Glutamatergic neuron (in vitro differentiated cells): Measurements from ENCODE around the gene B4GALT2. TPM values are rescaled to one million over a fixed set of nuclear protein-coding genes. Genes with fewer than 3 reads are reported as not detected.

ENCODE experiments used
- DNase-seq: peaks from one replicate; pipeline ENCODE4 v3.0.0; 2022
- H3K27ac Mint-ChIP-seq: one replicate; pipeline ENCODE4 v1.8.0; 2020; ENCODE audit warnings: mild to moderate bottlenecking, mixed read lengths, inconsistent platforms; ENCODE audit not compliant: unreplicated experiment
- H3K27me3 Mint-ChIP-seq: one replicate; pipeline ENCODE4 v1.8.0; 2020; ENCODE audit warnings: mild to moderate bottlenecking, moderate library complexity, mixed read lengths, inconsistent platforms; ENCODE audit not compliant: unreplicated experiment
- H3K36me3 Mint-ChIP-seq: one replicate; pipeline ENCODE4 v1.8.0; 2020; ENCODE audit warnings: mild to moderate bottlenecking, mixed read lengths, inconsistent platforms; ENCODE audit not compliant: unreplicated experiment
- H3K4me1 Mint-ChIP-seq: one replicate; pipeline ENCODE4 v1.8.0; 2020; ENCODE audit warnings: mild to moderate bottlenecking, low read depth, mixed read lengths, inconsistent platforms; ENCODE audit not compliant: unreplicated experiment
- H3K4me3 Mint-ChIP-seq: one replicate; pipeline ENCODE4 v1.8.0; 2020; ENCODE audit warnings: mild to moderate bottlenecking, mixed read lengths, inconsistent platforms; ENCODE audit not compliant: unreplicated experiment
- H3K9me3 Mint-ChIP-seq: one replicate; pipeline ENCODE4 v1.8.0; 2020; ENCODE audit warnings: mild to moderate bottlenecking, moderate library complexity, mixed read lengths, inconsistent platforms; ENCODE audit not compliant: unreplicated experiment
- total RNA-seq: library from RNA; stranded (reverse); fragmentation: NEBNext Ultra II Directional; extraction: Animal tissue kit (Norgen Biotek cat#: 25700); gene quantifications from one replicate; pipeline ENCODE4 v1.2.1, GENCODE V29; 2021; ENCODE audit not compliant: unreplicated experiment
- TF ChIP-seq, protein P1 (sequence below): fragments of 200-600 bp; sonication (generic); IDR thresholded peaks from one replicate; pipeline ENCODE4 v1.5.0; 2021; ENCODE audit not compliant: partially characterized antibody, unreplicated experiment

B4GALT2 gene
- total RNA-seq, 1 donor from 2014 or later, result 45.7 TPM

DNA sequence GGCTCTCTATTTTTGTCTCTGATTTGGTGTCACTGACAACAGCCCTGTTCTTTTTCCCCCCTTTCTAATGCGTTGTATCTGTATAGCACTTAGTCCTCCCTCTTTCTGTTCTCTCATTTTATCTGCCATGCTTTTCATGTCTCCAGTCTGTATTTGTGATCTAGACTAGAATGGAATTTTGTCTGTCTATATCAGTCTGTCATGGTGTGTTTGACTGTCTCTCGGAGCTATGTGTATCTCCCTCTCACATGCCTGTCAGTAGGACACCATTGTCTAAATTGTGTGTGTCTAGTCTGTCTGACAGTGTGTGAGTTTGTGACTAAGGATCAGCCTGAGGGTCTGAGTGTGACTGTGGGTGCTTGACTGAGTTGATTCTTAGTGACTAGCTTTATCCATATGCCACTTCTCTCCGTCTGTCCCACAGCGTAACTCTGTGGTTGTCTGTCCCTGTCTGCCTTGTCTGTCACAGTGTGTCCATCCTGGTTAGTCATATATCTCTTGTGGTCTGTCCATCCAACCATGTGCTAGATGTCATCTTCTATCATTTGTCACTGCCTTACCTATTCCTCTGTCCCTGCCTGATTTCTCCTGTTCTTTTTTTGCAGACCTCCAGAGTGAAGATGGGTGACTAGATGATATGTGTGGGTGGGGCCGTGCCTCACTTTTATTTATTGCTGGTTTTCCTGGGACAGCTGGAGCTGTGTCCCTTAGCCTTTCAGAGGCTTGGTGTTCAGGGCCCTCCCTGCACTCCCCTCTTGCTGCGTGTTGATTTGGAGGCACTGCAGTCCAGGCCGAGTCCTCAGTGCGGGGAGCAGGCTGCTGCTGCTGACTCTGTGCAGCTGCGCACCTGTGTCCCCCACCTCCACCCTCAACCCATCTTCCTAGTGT, 1.4 kb upstream of the B4GALT2 start:
- peaks cover 9% of the 10 kb centered on the region for H3K36me3 Mint-ChIP-seq
- TF ChIP-seq, protein P1, sequence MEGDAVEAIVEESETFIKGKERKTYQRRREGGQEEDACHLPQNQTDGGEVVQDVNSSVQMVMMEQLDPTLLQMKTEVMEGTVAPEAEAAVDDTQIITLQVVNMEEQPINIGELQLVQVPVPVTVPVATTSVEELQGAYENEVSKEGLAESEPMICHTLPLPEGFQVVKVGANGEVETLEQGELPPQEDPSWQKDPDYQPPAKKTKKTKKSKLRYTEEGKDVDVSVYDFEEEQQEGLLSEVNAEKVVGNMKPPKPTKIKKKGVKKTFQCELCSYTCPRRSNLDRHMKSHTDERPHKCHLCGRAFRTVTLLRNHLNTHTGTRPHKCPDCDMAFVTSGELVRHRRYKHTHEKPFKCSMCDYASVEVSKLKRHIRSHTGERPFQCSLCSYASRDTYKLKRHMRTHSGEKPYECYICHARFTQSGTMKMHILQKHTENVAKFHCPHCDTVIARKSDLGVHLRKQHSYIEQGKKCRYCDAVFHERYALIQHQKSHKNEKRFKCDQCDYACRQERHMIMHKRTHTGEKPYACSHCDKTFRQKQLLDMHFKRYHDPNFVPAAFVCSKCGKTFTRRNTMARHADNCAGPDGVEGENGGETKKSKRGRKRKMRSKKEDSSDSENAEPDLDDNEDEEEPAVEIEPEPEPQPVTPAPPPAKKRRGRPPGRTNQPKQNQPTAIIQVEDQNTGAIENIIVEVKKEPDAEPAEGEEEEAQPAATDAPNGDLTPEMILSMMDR, result no peak
- H3K27ac Mint-ChIP-seq, result peak overlapping the region; percentile 56
- H3K9me3 Mint-ChIP-seq, result peaks cover 14% of the 10 kb centered on the region
- DNase-seq, result no peak
- peaks cover 15% of the 10 kb centered on the region for H3K27me3 Mint-ChIP-seq
- H3K4me1 Mint-ChIP-seq, result peaks cover 21% of the 10 kb centered on the region
- H3K4me3 Mint-ChIP-seq, result peak overlapping the region; percentile 90

DNA sequence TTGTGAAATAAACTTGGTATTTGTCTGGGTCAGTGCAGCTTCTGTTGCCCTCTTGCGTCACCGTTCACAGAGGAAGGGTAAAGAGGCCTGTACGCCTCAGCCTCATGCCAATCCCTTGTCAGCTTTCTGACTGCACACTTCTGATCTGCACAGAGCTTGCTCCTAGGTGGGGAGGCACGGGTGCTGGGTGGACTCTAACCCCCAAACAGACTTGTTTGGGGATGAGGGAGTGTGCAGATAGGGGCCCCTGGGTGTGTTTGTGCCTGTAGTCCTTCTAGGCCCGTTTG, 803 bp upstream of the B4GALT2 start:
- no peak for DNase-seq
- peaks cover 9% of the 10 kb centered on the region for H3K36me3 Mint-ChIP-seq
- H3K4me3 Mint-ChIP-seq, result peak overlapping the region; percentile 90
- peaks cover 14% of the 10 kb centered on the region for H3K9me3 Mint-ChIP-seq
- peaks cover 15% of the 10 kb centered on the region for H3K27me3 Mint-ChIP-seq
- peaks cover 21% of the 10 kb centered on the region for H3K4me1 Mint-ChIP-seq
- no peak overlapping the region for H3K27ac Mint-ChIP-seq
- TF ChIP-seq, protein P1, result no peak

DNA sequence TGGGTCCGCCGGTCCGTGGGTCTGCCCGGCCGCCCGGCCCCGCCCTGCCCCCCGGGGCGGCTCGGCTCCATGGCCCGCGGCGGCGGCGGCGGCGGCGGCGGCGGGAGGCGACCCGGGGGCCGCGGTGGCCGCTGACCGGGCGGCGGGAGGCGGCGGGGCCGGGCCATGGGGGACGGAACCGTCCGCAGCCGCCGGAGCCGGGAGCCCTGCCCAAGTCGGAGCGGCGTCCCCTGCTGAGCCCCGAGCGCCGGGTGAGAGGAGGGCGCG, 184 bp downstream of the B4GALT2 start:
- DNase-seq, result no peak
- TF ChIP-seq, protein P1, result no peak
- H3K27me3 Mint-ChIP-seq, result peaks cover 11% of the 10 kb centered on the region
- H3K36me3 Mint-ChIP-seq, result peaks cover 9% of the 10 kb centered on the region
- H3K4me3 Mint-ChIP-seq, result no peak overlapping the region
- H3K27ac Mint-ChIP-seq, result no peak overlapping the region
- peaks cover 21% of the 10 kb centered on the region for H3K4me1 Mint-ChIP-seq
- peaks cover 11% of the 10 kb centered on the region for H3K9me3 Mint-ChIP-seq

DNA sequence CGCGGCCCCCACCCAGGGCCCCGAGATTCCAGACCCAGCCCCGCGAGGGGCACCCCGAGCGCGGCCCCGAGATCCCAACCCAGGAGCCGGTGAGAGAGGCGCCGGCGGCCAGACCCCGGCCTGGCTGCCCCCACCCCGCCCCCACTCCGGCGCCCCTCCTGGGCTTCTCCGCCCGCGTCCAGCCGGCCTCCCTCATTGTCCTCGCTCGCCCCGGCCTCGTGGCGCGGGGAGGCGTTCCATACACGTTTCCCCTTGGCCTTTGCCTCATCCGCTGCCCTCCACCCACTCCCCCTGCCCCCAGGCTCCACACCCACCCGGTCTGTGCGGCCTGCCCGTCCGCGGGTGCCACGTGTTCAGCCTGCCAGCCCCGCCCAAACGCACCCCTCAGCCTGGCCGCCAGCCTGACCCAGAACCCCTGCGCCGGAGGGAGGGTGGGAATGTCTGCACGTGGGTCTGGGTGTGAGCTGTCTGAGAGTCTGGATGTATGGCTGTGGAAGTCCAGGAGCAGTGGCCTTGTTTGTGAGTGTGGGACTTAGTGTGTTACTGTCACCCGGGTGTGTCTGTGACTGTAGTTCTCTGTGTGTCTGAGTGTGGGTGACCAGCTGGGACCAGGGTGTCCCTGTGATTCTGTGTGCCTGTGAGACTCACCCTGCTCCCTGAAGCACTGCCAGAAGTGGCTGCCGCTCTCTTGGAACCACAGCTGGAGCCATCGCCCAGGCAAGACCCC, 681 bp downstream of the B4GALT2 start:
- Mint-ChIP-seq H3K27ac (peak overlapping the region; percentile 73), H3K27me3 (peaks cover 10% of the 10 kb centered on the region), H3K4me3 (peak overlapping the region; percentile 91), H3K36me3 (peaks cover 9% of the 10 kb centered on the region), H3K4me1 (peaks cover 21% of the 10 kb centered on the region), H3K9me3 (peaks cover 9% of the 10 kb centered on the region)
- peak; percentile 63 for DNase-seq
- TF ChIP-seq, protein P1, result no peak
